Measurements from ENCODE around the gene C9. TPM values are rescaled to one million over a fixed set of nuclear protein-coding genes. Genes with fewer than 3 reads are reported as not detected.

C9 gene
- total RNA-seq, 1 donor from 2014 or later: not detected

DNA sequence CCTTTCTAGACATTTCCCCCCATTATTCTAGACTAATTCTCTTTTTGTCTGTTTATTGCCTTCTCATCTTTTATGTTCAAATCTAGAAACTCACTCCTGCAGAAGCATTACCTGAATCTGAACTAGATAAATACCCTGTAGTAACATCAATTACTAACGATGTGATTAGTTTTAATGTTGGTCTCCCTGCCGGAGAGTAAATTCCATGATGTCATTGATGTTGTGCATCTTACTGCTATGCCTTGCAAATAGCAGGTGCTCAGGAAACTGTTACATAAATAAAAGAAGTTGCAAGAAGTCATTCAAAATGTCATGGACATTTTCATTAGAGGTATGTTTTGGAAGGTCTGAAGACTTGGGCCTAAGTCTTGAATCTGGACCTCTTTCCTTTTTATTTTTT, 23.0 kb upstream of the C9 start:
- Mint-ChIP-seq H3K9me3 (ENCODE audit: unreplicated experiment) (no peaks in the 10 kb centered on the region), H3K27me3 (ENCODE audit: unreplicated experiment) (peaks cover 2% of the 10 kb centered on the region), H3K27ac (ENCODE audit: unreplicated experiment) (no peak overlapping the region), H3K36me3 (ENCODE audit: low read depth, unreplicated experiment) (peaks cover 28% of the 10 kb centered on the region), H3K4me1 (ENCODE audit: unreplicated experiment) (peaks cover 4% of the 10 kb centered on the region), H3K4me3 (ENCODE audit: unreplicated experiment) (peak overlapping the region; percentile 48)
- TF ChIP-seq, protein P1, sequence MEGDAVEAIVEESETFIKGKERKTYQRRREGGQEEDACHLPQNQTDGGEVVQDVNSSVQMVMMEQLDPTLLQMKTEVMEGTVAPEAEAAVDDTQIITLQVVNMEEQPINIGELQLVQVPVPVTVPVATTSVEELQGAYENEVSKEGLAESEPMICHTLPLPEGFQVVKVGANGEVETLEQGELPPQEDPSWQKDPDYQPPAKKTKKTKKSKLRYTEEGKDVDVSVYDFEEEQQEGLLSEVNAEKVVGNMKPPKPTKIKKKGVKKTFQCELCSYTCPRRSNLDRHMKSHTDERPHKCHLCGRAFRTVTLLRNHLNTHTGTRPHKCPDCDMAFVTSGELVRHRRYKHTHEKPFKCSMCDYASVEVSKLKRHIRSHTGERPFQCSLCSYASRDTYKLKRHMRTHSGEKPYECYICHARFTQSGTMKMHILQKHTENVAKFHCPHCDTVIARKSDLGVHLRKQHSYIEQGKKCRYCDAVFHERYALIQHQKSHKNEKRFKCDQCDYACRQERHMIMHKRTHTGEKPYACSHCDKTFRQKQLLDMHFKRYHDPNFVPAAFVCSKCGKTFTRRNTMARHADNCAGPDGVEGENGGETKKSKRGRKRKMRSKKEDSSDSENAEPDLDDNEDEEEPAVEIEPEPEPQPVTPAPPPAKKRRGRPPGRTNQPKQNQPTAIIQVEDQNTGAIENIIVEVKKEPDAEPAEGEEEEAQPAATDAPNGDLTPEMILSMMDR (IDR thresholded peaks at IDR 0.05; ENCODE audit: unreplicated experiment): no peak
- no peak for DNase-seq (ENCODE audit: low spot score)

DNA sequence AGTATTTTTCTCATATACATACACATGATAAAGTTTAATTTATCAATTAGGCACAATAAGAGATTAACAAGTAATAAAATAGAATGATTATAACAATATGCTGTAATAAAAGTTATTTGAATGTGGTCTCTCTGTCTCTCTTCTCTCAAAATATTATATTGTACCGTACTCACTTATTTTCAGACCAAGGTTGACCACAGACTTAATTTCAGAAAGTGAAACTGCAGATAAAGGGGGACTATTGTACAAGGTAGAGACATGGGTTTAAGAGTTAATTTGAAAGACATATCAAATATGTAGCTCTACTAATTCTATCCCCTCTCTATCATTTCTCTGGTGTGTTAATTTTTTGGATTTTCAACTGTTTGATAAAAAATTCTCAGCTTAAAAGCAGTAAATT, 20.0 kb upstream of the C9 start:
- no peaks in the 10 kb centered on the region for H3K9me3 Mint-ChIP-seq (ENCODE audit: unreplicated experiment)

DNA sequence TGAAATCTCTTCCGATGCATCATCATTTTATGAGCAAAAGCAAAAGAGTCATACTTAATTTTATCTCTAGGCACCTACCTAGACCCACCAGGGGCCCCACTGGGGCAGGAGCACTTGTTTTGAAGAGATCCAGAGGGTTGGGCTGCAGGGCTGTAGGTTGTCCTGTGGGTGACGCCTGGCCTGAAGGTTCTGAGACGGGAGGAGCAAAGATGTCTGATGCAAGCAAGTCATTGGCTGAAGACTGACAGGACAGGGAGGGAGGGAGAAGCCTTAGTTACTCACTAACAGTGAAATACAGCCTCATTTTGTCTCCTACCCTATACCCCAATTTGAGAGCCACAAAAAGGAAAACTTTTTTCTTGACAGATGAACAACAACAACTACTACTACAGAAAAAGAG, 17.1 kb upstream of the C9 start:
- no peak for DNase-seq (ENCODE audit: low spot score)
- peaks cover 7% of the 10 kb centered on the region for H3K4me1 Mint-ChIP-seq (ENCODE audit: unreplicated experiment)
- no peak overlapping the region for H3K4me3 Mint-ChIP-seq (ENCODE audit: unreplicated experiment)
- no peak overlapping the region for H3K27ac Mint-ChIP-seq (ENCODE audit: unreplicated experiment)
- H3K27me3 Mint-ChIP-seq (ENCODE audit: unreplicated experiment): peaks cover 2% of the 10 kb centered on the region
- no peaks in the 10 kb centered on the region for H3K9me3 Mint-ChIP-seq (ENCODE audit: unreplicated experiment)
- H3K36me3 Mint-ChIP-seq (ENCODE audit: low read depth, unreplicated experiment): peaks cover 55% of the 10 kb centered on the region
- TF ChIP-seq, protein P1 (IDR thresholded peaks at IDR 0.05; ENCODE audit: unreplicated experiment): no peak

More for the DNA sequence above, 20.0 kb upstream of the C9 start:
- H3K27ac Mint-ChIP-seq (ENCODE audit: unreplicated experiment): no peak overlapping the region
- H3K4me3 Mint-ChIP-seq (ENCODE audit: unreplicated experiment): no peak overlapping the region
- DNase-seq (ENCODE audit: low spot score): no peak
- peaks cover 2% of the 10 kb centered on the region for H3K27me3 Mint-ChIP-seq (ENCODE audit: unreplicated experiment)
- H3K36me3 Mint-ChIP-seq (ENCODE audit: low read depth, unreplicated experiment): peaks cover 42% of the 10 kb centered on the region
- H3K4me1 Mint-ChIP-seq (ENCODE audit: unreplicated experiment): peaks cover 7% of the 10 kb centered on the region
- TF ChIP-seq, protein P1 (IDR thresholded peaks at IDR 0.05; ENCODE audit: unreplicated experiment): no peak

DNA sequence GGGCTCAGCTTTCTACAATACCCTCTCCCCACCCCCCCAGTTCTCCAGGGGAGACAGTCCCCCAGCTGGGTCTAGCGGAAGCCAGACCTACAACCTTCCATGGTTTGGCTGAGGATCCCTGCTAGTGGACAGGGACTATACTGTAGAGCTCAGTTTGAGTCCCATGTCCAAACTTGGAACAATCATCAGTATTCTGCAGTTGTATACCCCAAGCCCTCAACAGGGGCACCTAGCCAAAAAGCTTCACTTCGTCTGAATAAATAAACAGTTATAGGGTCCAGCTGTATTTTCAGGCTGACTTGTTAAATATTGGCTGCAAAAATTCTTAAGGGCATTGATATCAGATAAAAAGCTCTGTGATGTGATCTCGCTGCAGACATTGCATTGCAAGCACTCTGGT, 15.4 kb upstream of the C9 start:
- peaks cover 7% of the 10 kb centered on the region for H3K4me1 Mint-ChIP-seq (ENCODE audit: unreplicated experiment)
- H3K9me3 Mint-ChIP-seq (ENCODE audit: unreplicated experiment): no peaks in the 10 kb centered on the region
- no peak overlapping the region for H3K27ac Mint-ChIP-seq (ENCODE audit: unreplicated experiment)
- H3K27me3 Mint-ChIP-seq (ENCODE audit: unreplicated experiment): peaks cover 2% of the 10 kb centered on the region
- TF ChIP-seq, protein P1 (IDR thresholded peaks at IDR 0.05; ENCODE audit: unreplicated experiment): no peak
- peaks cover 59% of the 10 kb centered on the region for H3K36me3 Mint-ChIP-seq (ENCODE audit: low read depth, unreplicated experiment)
- peak overlapping the region; percentile 43 for H3K4me3 Mint-ChIP-seq (ENCODE audit: unreplicated experiment)
- no peak for DNase-seq (ENCODE audit: low spot score)

DNA sequence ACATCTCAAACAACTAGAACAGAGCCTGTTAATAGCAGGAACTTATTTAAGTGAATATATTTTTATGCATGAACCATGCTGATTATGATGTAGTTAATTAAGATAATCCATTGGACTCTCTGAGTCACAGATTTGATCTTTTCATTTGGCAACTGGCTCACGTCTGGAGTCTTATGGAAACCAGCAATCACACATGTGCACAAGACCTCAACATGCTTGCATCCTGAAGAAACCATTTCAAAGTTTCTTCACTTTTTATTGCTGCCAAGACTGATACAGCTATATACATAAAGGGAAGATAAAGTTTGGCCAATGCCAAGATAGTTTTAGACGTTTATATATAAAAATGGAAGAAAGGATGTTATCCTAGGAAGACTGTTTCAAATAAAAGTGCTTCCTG, 13.3 kb upstream of the C9 start:
- Mint-ChIP-seq H3K27ac (ENCODE audit: unreplicated experiment) (no peak overlapping the region), H3K36me3 (ENCODE audit: low read depth, unreplicated experiment) (peaks cover 57% of the 10 kb centered on the region)

More for the DNA sequence above, 13.3 kb upstream of the C9 start:
- peaks cover 3% of the 10 kb centered on the region for H3K4me1 Mint-ChIP-seq (ENCODE audit: unreplicated experiment)
- no peak overlapping the region for H3K4me3 Mint-ChIP-seq (ENCODE audit: unreplicated experiment)
- H3K27me3 Mint-ChIP-seq (ENCODE audit: unreplicated experiment): no peaks in the 10 kb centered on the region
- DNase-seq (ENCODE audit: low spot score): no peak
- no peaks in the 10 kb centered on the region for H3K9me3 Mint-ChIP-seq (ENCODE audit: unreplicated experiment)
- TF ChIP-seq, protein P1 (IDR thresholded peaks at IDR 0.05; ENCODE audit: unreplicated experiment): no peak

All from endothelial cell (in vitro differentiated cells).